Fibroblast of lung (primary cell): Measurements from ENCODE around the gene CD3E. TPM values are rescaled to one million over a fixed set of nuclear protein-coding genes. Genes with fewer than 3 reads are reported as not detected.

Source experiments
- DNase-seq, 2 donors: peaks; one replicate each; pipeline versions ENCODE4 v3.0.0 to v3.0.0-alpha.2; 2010; ENCODE audit warnings: low read depth in 2 of 2
- H2AFZ ChIP-seq: 2 replicates; pipeline ENCODE4 v1.5.1; 2012; ENCODE audit warnings: low read length, control low read depth, inconsistent platforms
- H3K27ac ChIP-seq: 2 replicates; pipeline ENCODE4 v1.5.1; 2011; ENCODE audit warnings: low read length, control low read depth; ENCODE audit not compliant: insufficient read depth
- H3K27me3 ChIP-seq: 2 replicates; pipeline ENCODE4 v1.5.1; 2011; ENCODE audit warnings: mild to moderate bottlenecking, low read length; ENCODE audit not compliant: control insufficient read depth, insufficient read depth
- H3K36me3 ChIP-seq: 2 replicates; pipeline ENCODE4 v1.5.1; 2011; ENCODE audit warnings: low read length; ENCODE audit not compliant: control insufficient read depth, insufficient read depth
- H3K4me1 ChIP-seq: 2 replicates; pipeline ENCODE4 v1.5.1; 2011; ENCODE audit warnings: low read length; ENCODE audit not compliant: control insufficient read depth, insufficient read depth; ENCODE audit errors: extremely low read depth
- H3K4me2 ChIP-seq: 2 replicates; pipeline ENCODE4 v1.5.1; 2011; ENCODE audit warnings: low read length, control low read depth; ENCODE audit not compliant: insufficient read depth; ENCODE audit errors: extremely low read depth
- H3K4me3 ChIP-seq, 4 experiments: fragments of 200-600 bp in 1 of 4; sonication (generic) in 1 of 4; replicated peaks in 1 of 4; 2 replicates each; pipeline ENCODE4 v1.5.1; 2011 to 2016; ENCODE audit warnings: low read length in 4 of 4, low read depth in 3 of 4, mild to moderate bottlenecking in 3 of 4, control low read depth in 2 of 4, inconsistent platforms in 1 of 4, mixed read lengths in 1 of 4; ENCODE audit not compliant: insufficient read depth in 1 of 4; ENCODE audit errors: control extremely low read depth in 1 of 4
- H3K79me2 ChIP-seq: 2 replicates; pipeline ENCODE4 v1.5.1; 2012; ENCODE audit warnings: mild to moderate bottlenecking, low read length, inconsistent platforms; ENCODE audit not compliant: control insufficient read depth, insufficient read depth
- H3K9ac ChIP-seq: 2 replicates; pipeline ENCODE4 v1.5.1; 2011; ENCODE audit warnings: mild to moderate bottlenecking, low read length, control low read depth; ENCODE audit not compliant: insufficient read depth
- H3K9me3 ChIP-seq: 2 replicates; pipeline ENCODE4 v1.5.1; 2012; ENCODE audit warnings: low read depth, low read length; ENCODE audit not compliant: control insufficient read depth, insufficient read depth
- H4K20me1 ChIP-seq: 2 replicates; pipeline ENCODE4 v1.5.1; 2011; ENCODE audit warnings: low read length; ENCODE audit not compliant: control insufficient read depth, insufficient read depth; ENCODE audit errors: extremely low read depth
- CTCF ChIP-seq, 2 donors: IDR thresholded peaks in 1 of 2; conservative IDR thresholded peaks in 1 of 2; 1 replicate in 1 of 2; 2 replicates in 1 of 2; pipeline ENCODE4 v1.5.1; 2011 to 2012; ENCODE audit warnings: low read length in 2 of 2, control low read depth in 1 of 2, inconsistent platforms in 1 of 2, low read depth in 1 of 2, mild to moderate bottlenecking in 1 of 2
- EZH2 ChIP-seq: IDR thresholded peaks from 2 replicates; pipeline ENCODE4 v1.5.1; 2012; ENCODE audit warnings: low read length, control low read depth, mild to moderate bottlenecking; ENCODE audit errors: missing control alignments
- polyA plus RNA-seq, 2 donors: library from polyadenylated mRNA; depleted of rRNA in 1 of 2; stranded (reverse) in 1 of 2; unstranded in 1 of 2; fragments of >200 nt; gene quantifications; 2 replicates each; pipeline ENCODE4 v1.2.1, GENCODE V29; 2011 to 2012; ENCODE audit warnings: missing spikeins in 1 of 2
- total RNA-seq: library from RNA; depleted of rRNA; stranded (reverse); fragments of >200 nt; gene quantifications from 2 replicates; pipeline ENCODE4 v1.2.1, GENCODE V29; 2014

The CD3E gene
- total and polyA plus RNA-seq, 2 donors (not counting 1 experiment from before 2014, with no cell fraction given), result not detected

- Histone ChIP-seq H3K27me3 (peaks cover 3% of the 10 kb centered on the region), H3K79me2 (no peaks in the 10 kb centered on the region), H3K4me3 (no peak overlapping the region), H3K27ac (no peak overlapping the region), H3K9me3 (no peaks in the 10 kb centered on the region), H3K4me1 (no peaks in the 10 kb centered on the region), H3K36me3 (no peaks in the 10 kb centered on the region), H3K4me2 (no peak overlapping the region), H4K20me1 (no peaks in the 10 kb centered on the region), H3K9ac (no peak overlapping the region), H2AFZ (no peak overlapping the region)
- DNase-seq, result no peak
- TF ChIP-seq EZH2 (no peak), CTCF (conservative IDR thresholded peaks at IDR 0.05 in 1 of 2, IDR thresholded peaks at IDR 0.05 in 1 of 2; ENCODE audit: low read depth in 1 of 2, low read length in 2 of 2) (no peak)
These were observed 36.7 kb downstream of the CD3E start for GRCh38 chr11:118341261-118341660.

- no peak overlapping the region for H3K4me2 ChIP-seq
These were observed 37.4 kb downstream of the CD3E start for GRCh38 chr11:118341815-118342489.

More at GRCh38 chr11:118341815-118342489, 37.4 kb downstream of the CD3E start:
- no peaks in the 10 kb centered on the region for H3K36me3 ChIP-seq
- no peak overlapping the region for H3K9ac ChIP-seq
- peaks cover 3% of the 10 kb centered on the region for H3K27me3 ChIP-seq
- H3K4me1 ChIP-seq, result no peaks in the 10 kb centered on the region
- no peaks in the 10 kb centered on the region for H4K20me1 ChIP-seq
- no peak for DNase-seq
- H3K27ac ChIP-seq, result no peak overlapping the region
- no peak overlapping the region for H3K4me3 ChIP-seq
- no peaks in the 10 kb centered on the region for H3K79me2 ChIP-seq
- TF ChIP-seq CTCF (conservative IDR thresholded peaks at IDR 0.05 in 1 of 2, IDR thresholded peaks at IDR 0.05 in 1 of 2; ENCODE audit: low read depth in 1 of 2, low read length in 2 of 2) (no peak), EZH2 (no peak)
- H3K9me3 ChIP-seq, result no peaks in the 10 kb centered on the region
- no peak overlapping the region for H2AFZ ChIP-seq
